H9 (cell line): ENCODE data around the gene EDARADD. TPM values are rescaled to one million over a fixed set of nuclear protein-coding genes. Genes with fewer than 3 reads are reported as not detected.
"Not testable (repeated sequence)": the region's sequence is repeated elsewhere in the genome, so short reads cannot be mapped to it uniquely, and the experiment has no call there.

Experiments used
- DNase-seq: peaks from one replicate; pipeline ENCODE4 v3.0.0-alpha.2; 2017
- H2AFZ ChIP-seq: one replicate; pipeline ENCODE4 v1.6.1; 2013; ENCODE audit warnings: mild to moderate bottlenecking, low read length, control low read depth, moderate library complexity
- H2AK5ac ChIP-seq: 2 replicates; pipeline ENCODE4 v1.6.1; 2013; ENCODE audit warnings: low read length, control low read depth, mixed read lengths; ENCODE audit not compliant: insufficient read length
- H2BK120ac ChIP-seq: one replicate; pipeline ENCODE4 v1.6.1; 2013; ENCODE audit warnings: low read depth, mild to moderate bottlenecking, low read length, control low read depth, inconsistent platforms; ENCODE audit not compliant: poor library complexity, severe bottlenecking
- H2BK12ac ChIP-seq: 2 replicates; pipeline ENCODE4 v1.6.1; 2013; ENCODE audit warnings: low read length, control low read depth, mixed read lengths, low read depth; ENCODE audit not compliant: insufficient read length
- H2BK15ac ChIP-seq: 2 replicates; pipeline ENCODE4 v1.6.1; 2013; ENCODE audit warnings: low read depth, low read length, control low read depth
- H2BK20ac ChIP-seq: one replicate; pipeline ENCODE4 v1.6.1; 2013; ENCODE audit warnings: low read depth, mild to moderate bottlenecking, low read length, control low read depth, inconsistent platforms; ENCODE audit not compliant: poor library complexity, severe bottlenecking
- H2BK5ac ChIP-seq: 2 replicates; pipeline ENCODE4 v1.6.1; 2013; ENCODE audit warnings: low read length, control low read depth, mixed read lengths; ENCODE audit not compliant: insufficient read length
- H3K14ac ChIP-seq: 2 replicates; pipeline ENCODE4 v1.6.1; 2013; ENCODE audit warnings: low read length, control low read depth; ENCODE audit not compliant: insufficient read depth
- H3K18ac ChIP-seq: 2 replicates; pipeline ENCODE4 v1.6.1; 2013; ENCODE audit warnings: low read depth, mild to moderate bottlenecking, mixed read lengths, low read length, control low read depth; ENCODE audit not compliant: insufficient read length
- H3K23ac ChIP-seq: 2 replicates; pipeline ENCODE4 v1.6.1; 2013; ENCODE audit warnings: low read length, control low read depth, mixed read lengths, low read depth; ENCODE audit not compliant: insufficient read length
- H3K23me2 ChIP-seq: 2 replicates; pipeline ENCODE4 v1.6.1; 2013; ENCODE audit warnings: low read depth, mild to moderate bottlenecking, mixed read lengths, low read length, control low read depth; ENCODE audit not compliant: insufficient read length, poor library complexity, severe bottlenecking
- H3K27ac ChIP-seq: 2 replicates; pipeline ENCODE4 v1.5.1; 2013; ENCODE audit warnings: low read length, control low read depth, mixed read lengths, low read depth; ENCODE audit not compliant: insufficient read length
- H3K27me3 ChIP-seq: 2 replicates; pipeline ENCODE4 v1.6.1; 2013; ENCODE audit warnings: low read length, control low read depth, inconsistent platforms; ENCODE audit not compliant: insufficient read depth
- H3K4ac ChIP-seq: 2 replicates; pipeline ENCODE4 v1.6.1; 2013; ENCODE audit warnings: low read depth, mild to moderate bottlenecking, control low read depth, inconsistent platforms, low read length, moderate library complexity
- H3K4me1 ChIP-seq: 2 replicates; pipeline ENCODE4 v1.6.1; 2013; ENCODE audit warnings: low read length, control low read depth, inconsistent platforms; ENCODE audit not compliant: insufficient read depth
- H3K4me2 ChIP-seq: 2 replicates; pipeline ENCODE4 v1.6.1; 2013; ENCODE audit warnings: low read length, control low read depth, mixed read lengths; ENCODE audit not compliant: insufficient read length, insufficient read depth
- H3K56ac ChIP-seq: 2 replicates; pipeline ENCODE4 v1.6.1; 2013; ENCODE audit warnings: low read depth, mild to moderate bottlenecking, mixed read lengths, low read length, control low read depth; ENCODE audit not compliant: insufficient read length
- H3K79me1 ChIP-seq: 2 replicates; pipeline ENCODE4 v1.6.1; 2013; ENCODE audit warnings: low read depth, mild to moderate bottlenecking, moderate library complexity, low read length, control low read depth, inconsistent platforms; ENCODE audit not compliant: insufficient read depth, poor library complexity, severe bottlenecking
- H3K79me2 ChIP-seq: 2 replicates; pipeline ENCODE4 v1.6.1; 2013; ENCODE audit warnings: low read length, control low read depth, inconsistent platforms; ENCODE audit not compliant: insufficient read depth
- H3K9ac ChIP-seq: 2 replicates; pipeline ENCODE4 v1.6.1; 2013; ENCODE audit warnings: low read length, control low read depth, mixed read lengths; ENCODE audit not compliant: insufficient read length; ENCODE audit errors: extremely low read depth
- H3K9me3 ChIP-seq: one replicate; pipeline ENCODE4 v1.6.1; 2013; ENCODE audit warnings: low read depth, low read length, inconsistent platforms; ENCODE audit not compliant: control insufficient read depth
- H3T11ph ChIP-seq: one replicate; pipeline ENCODE4 v1.6.1; 2013; ENCODE audit warnings: mild to moderate bottlenecking, low read length, control low read depth, inconsistent platforms
- H4K20me1 ChIP-seq: one replicate; pipeline ENCODE4 v1.6.1; 2013; ENCODE audit not compliant: control insufficient read depth, insufficient read length, insufficient read depth
- H4K5ac ChIP-seq: 2 replicates; pipeline ENCODE4 v1.6.1; 2013; ENCODE audit warnings: low read depth, mild to moderate bottlenecking, mixed read lengths, low read length, control low read depth; ENCODE audit not compliant: insufficient read length
- H4K8ac ChIP-seq: replicated peaks from 2 replicates; pipeline ENCODE4 v1.6.1; 2013; ENCODE audit warnings: low read length, control low read depth, mixed read lengths, low read depth; ENCODE audit not compliant: insufficient read length
- H4K91ac ChIP-seq: 2 replicates; pipeline ENCODE4 v1.6.1; 2013; ENCODE audit warnings: low read depth, mild to moderate bottlenecking, moderate library complexity, mixed read lengths, low read length, control low read depth; ENCODE audit not compliant: insufficient read length
- H3K27ac Mint-ChIP-seq, 3 experiments: 2 replicates in 2 of 3; 3 replicates in 1 of 3; pipeline ENCODE4 v1.8.0; 2020 to 2021; ENCODE audit warnings: mixed read lengths in 3 of 3, mild to moderate bottlenecking in 1 of 3, moderate library complexity in 1 of 3
- H3K27me3 Mint-ChIP-seq: 2 replicates; pipeline ENCODE4 v1.8.0; 2021; ENCODE audit warnings: low read depth, mild to moderate bottlenecking, moderate library complexity, mixed read lengths
- H3K36me3 Mint-ChIP-seq, 3 experiments: 2 replicates in 2 of 3; 3 replicates in 1 of 3; pipeline ENCODE4 v1.8.0; 2020 to 2021; ENCODE audit warnings: low read depth in 3 of 3, mixed read lengths in 3 of 3; ENCODE audit not compliant: insufficient read depth in 1 of 3
- H3K4me1 Mint-ChIP-seq, 2 experiments: 2 replicates each; pipeline ENCODE4 v1.8.0; 2020; ENCODE audit warnings: mixed read lengths in 2 of 2
- H3K4me3 Mint-ChIP-seq, 2 experiments: 2 replicates in 1 of 2; 3 replicates in 1 of 2; pipeline ENCODE4 v1.8.0; 2020 to 2021; ENCODE audit warnings: mild to moderate bottlenecking in 2 of 2, mixed read lengths in 2 of 2, moderate library complexity in 1 of 2
- H3K9me3 Mint-ChIP-seq, 2 experiments: 2 replicates in 1 of 2; 3 replicates in 1 of 2; pipeline ENCODE4 v1.8.0; 2020; ENCODE audit warnings: mild to moderate bottlenecking in 2 of 2, mixed read lengths in 2 of 2, moderate library complexity in 1 of 2
- CTCF ChIP-seq: fragments of 200-600 bp; sonication (generic); conservative IDR thresholded peaks from 3 replicates; pipeline ENCODE4 v1.8.0; 2021; ENCODE audit warnings: antibody characterized with exemption, mild to moderate bottlenecking
- WGBS: extraction: QIAGEN DNeasy Blood & Tissue Kit; methylation state at CpG from one replicate; pipeline ENCODE4 v1.1.7; 2013; ENCODE audit warnings: missing lambda C conversion rate, low lambda C conversion rate, mixed read lengths; ENCODE audit not compliant: insufficient read length; ENCODE audit errors: extremely low coverage; 5-methylcytosine and 5-hydroxymethylcytosine counted together
- total RNA-seq: library from RNA; stranded (reverse); gene quantifications from 2 replicates; pipeline ENCODE4 v1.2.1, GENCODE V29; 2021

Gene EDARADD
- total RNA-seq, 1 experiment from 2014 or later, result 3.8 TPM

GRCh38 chr1:236365999-236366570, 28.0 kb upstream of the EDARADD start:
- no peak overlapping the region for H2BK20ac ChIP-seq
- H3K79me1 ChIP-seq, result no peaks in the 10 kb centered on the region
- no peak overlapping the region for H3K23ac ChIP-seq
- no peak overlapping the region for H3K18ac ChIP-seq
- no peaks in the 10 kb centered on the region for H3K9me3 ChIP-seq
- TF ChIP-seq CTCF, result no peak
- H3K23me2 ChIP-seq, result no peaks in the 10 kb centered on the region
- no peaks in the 10 kb centered on the region for H4K20me1 ChIP-seq
- H2BK15ac ChIP-seq, result no peak overlapping the region
- peak overlapping the region; percentile 68 for H2AFZ ChIP-seq
- H3K27me3 Mint-ChIP-seq, result no peaks in the 10 kb centered on the region; the same call in 1 of the 2 replicates
- no peak overlapping the region for H2BK120ac ChIP-seq
- H3K4me2 ChIP-seq, result no peak overlapping the region
- no peak overlapping the region for H4K91ac ChIP-seq
- H3K36me3 Mint-ChIP-seq, result no peaks in the 10 kb centered on the region
- no peak overlapping the region for H3K27ac ChIP-seq
- no peak overlapping the region for H3K4me3 Mint-ChIP-seq
- H3K14ac ChIP-seq, result no peak overlapping the region
- H3K27ac Mint-ChIP-seq, result no peak overlapping the region
- H4K5ac ChIP-seq, result no peak overlapping the region
- no peaks in the 10 kb centered on the region for H3K27me3 ChIP-seq
- no peaks in the 10 kb centered on the region for H3K79me2 ChIP-seq
- no CpG with 5 or more reads among the region's 7 CpGs for WGBS
- H3T11ph ChIP-seq, result no peak overlapping the region
- H3K4me1 ChIP-seq, result no peaks in the 10 kb centered on the region
- no peak overlapping the region for H2BK12ac ChIP-seq
- no peak overlapping the region for H2AK5ac ChIP-seq
- H3K4ac ChIP-seq, result no peak overlapping the region
- peaks cover 12% of the 10 kb centered on the region in 2 experiments for H3K4me1 Mint-ChIP-seq
- H3K9ac ChIP-seq, result no peak overlapping the region
- H2BK5ac ChIP-seq, result no peak overlapping the region
- no peaks in the 10 kb centered on the region for H3K9me3 Mint-ChIP-seq
- no peak for DNase-seq
- no peak overlapping the region for H3K56ac ChIP-seq
- no peak overlapping the region for H4K8ac ChIP-seq

- not testable (repeated sequence) for H4K91ac ChIP-seq, H2AK5ac ChIP-seq, H3T11ph ChIP-seq, H3K27ac Mint-ChIP-seq, H4K8ac ChIP-seq, H3K23me2 ChIP-seq, H3K4me1 ChIP-seq, H3K9me3 Mint-ChIP-seq, H3K56ac ChIP-seq, H2BK12ac ChIP-seq, H2BK5ac ChIP-seq, DNase-seq, H3K23ac ChIP-seq, H3K9ac ChIP-seq, H4K20me1 ChIP-seq, H3K27me3 ChIP-seq, H3K79me2 ChIP-seq, H3K4me2 ChIP-seq, H3K14ac ChIP-seq, H3K4me3 Mint-ChIP-seq, H2BK15ac ChIP-seq, H3K36me3 Mint-ChIP-seq, H4K5ac ChIP-seq, H3K18ac ChIP-seq, H3K9me3 ChIP-seq, H3K79me1 ChIP-seq, H3K27ac ChIP-seq, H2BK20ac ChIP-seq, H3K4ac ChIP-seq, H2BK120ac ChIP-seq, H3K27me3 Mint-ChIP-seq
- H2AFZ ChIP-seq, result peak overlapping the region; percentile 68
- peaks cover 12% of the 10 kb centered on the region in 2 experiments for H3K4me1 Mint-ChIP-seq
- WGBS, result no CpG with 5 or more reads among the region's 12 CpGs
Observed at GRCh38 chr1:236366681-236367080, 27.4 kb upstream of the EDARADD start.
